22Rv1 (cell line): ENCODE data around the gene DIP2C.

Source experiments
- CTCF ChIP-seq: fragments of 450-650 bp; IDR thresholded peaks from 2 replicates; pipeline ENCODE4 v1.5.1; 2017; ENCODE audit warnings: mild to moderate bottlenecking
- ZFX ChIP-seq: fragments of 450-650 bp; IDR thresholded peaks from 2 replicates; pipeline ENCODE4 v1.6.1; 2017; ENCODE audit warnings: antibody characterized with exemption, borderline replicate concordance

- TF ChIP-seq CTCF (no peak), ZFX (no peak)
Observed at GRCh38 chr10:525565-526315, 163.7 kb downstream of the DIP2C start.
